Loucy (cell line): Measurements from ENCODE around the gene LYPLAL1.

Experiments used
- CTCF ChIP-seq: fragments of 200-600 bp; sonication (generic); conservative IDR thresholded peaks from 2 replicates; pipeline ENCODE4 v1.5.1; 2014; ENCODE audit warnings: mild to moderate bottlenecking, antibody characterized with exemption, low read length
- EZH2phosphoT487 ChIP-seq: fragments of 200-600 bp; IDR thresholded peaks from 2 replicates; pipeline ENCODE4 v1.6.1; 2018; ENCODE audit warnings: antibody characterized with exemption, mild to moderate bottlenecking, moderate library complexity, borderline replicate concordance

GRCh38 chr1:219257751-219258150 lies 84.1 kb downstream of the LYPLAL1 start:
- TF ChIP-seq CTCF (no peak), EZH2phosphoT487 (no peak)
